Activated T-helper 1 cell treated with Interleukin-2 at 50 U/mL for 16 hours (primary cell): Measurements from ENCODE around the gene GRM8.
"Not testable (repeated sequence)": the region's sequence is repeated elsewhere in the genome, so short reads cannot be mapped to it uniquely, and the experiment has no call there.

Source experiments
- DNase-seq: peaks from one replicate; pipeline ENCODE4 v3.0.0-alpha.2; 2020; ENCODE audit warnings: low read depth

GRM8 gene

DNA sequence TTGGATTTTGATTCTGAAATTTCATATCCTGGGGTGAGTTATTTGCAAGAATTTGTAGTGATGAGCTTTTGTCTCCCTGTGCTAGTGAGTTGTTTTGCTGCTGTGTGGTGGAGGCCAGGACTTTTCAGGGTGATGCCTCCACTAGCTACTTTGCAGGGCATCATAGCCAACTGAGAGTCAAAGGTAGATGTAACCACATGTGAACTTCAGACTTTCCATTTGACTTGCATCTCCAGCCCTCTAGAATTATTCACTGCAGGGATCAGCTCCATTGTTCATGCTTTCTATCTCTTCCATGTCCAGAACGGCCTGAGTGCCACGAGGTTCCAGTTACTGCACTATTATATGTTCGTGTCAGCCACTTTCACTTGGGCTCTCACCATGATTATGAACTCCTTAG lies 534.3 kb downstream of the GRM8 start:
- no peak for DNase-seq

DNA sequence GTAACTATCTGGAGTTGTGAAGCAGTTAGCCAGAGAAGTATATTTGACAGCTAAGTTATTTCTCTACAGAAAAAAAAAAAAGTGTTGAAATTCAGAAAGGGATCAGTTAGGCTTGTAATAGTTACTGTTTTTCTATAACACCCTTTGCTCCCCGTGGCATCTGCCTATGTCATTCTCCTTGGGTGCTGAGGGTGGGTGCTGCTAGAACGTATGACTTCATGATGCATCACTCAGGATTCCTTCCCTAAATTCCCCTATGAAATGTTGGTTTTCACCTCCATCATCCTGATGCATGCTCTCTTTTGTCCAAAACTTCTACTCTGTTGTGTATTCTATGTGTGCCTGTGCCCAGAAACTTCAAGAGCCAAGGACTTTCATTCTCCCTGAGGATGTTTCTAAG lies 536.4 kb downstream of the GRM8 start:
- no peak for DNase-seq

DNA sequence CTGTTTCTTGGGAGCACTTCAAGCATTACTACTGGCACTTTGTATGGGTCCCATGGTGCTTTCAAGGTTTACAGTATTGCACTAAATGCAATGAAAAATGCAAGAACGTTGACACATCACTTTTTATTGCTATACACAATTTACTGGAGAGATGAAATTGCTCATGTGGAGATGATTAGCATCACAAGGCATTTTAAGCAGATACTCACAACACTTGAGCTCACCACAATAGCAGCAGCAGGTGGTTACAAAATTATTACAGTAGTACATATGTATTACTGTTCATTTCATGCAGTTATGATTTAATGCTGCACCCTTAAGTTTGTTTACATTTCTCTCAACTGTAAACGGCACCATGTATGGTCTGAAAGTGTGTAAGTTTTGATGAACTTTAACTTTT lies 537.7 kb downstream of the GRM8 start:
- DNase-seq, result no peak

DNA sequence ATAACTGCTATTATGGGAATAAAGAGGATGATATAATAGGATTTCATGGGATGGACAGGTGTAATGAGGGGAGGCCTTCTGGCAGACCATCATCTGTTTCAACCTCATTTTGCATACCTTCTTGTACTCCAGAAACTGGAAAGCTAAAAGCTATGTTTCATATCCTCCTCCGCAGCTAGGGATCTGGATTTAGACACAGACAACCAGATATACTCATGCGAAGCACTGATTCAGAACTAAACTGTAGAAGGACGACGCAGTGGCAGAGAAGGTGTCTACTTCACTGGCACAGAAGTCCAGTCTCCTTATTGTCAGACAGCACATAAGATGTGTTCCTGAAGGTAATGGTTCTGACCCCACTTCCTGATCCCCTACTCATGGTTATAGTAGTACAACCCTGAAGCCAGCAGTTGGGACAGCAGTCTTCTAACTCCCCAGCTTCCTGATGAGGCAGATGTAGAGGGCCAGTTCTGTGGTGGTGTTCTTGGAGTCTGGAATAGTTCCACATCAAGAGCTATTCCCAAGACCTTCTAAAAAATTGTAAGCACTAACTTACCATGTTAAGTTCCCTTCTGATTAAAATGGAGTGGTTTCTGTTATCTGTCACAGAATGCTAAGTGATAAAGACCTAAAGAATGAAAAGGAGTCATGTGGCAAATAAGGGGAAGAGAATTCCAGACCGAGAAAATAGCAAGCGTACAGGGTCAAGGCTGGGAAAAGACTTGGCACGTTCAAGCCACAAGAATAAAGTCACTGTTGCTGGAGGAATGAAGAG lies 550.3 kb downstream of the GRM8 start:
- no peak for DNase-seq

DNA sequence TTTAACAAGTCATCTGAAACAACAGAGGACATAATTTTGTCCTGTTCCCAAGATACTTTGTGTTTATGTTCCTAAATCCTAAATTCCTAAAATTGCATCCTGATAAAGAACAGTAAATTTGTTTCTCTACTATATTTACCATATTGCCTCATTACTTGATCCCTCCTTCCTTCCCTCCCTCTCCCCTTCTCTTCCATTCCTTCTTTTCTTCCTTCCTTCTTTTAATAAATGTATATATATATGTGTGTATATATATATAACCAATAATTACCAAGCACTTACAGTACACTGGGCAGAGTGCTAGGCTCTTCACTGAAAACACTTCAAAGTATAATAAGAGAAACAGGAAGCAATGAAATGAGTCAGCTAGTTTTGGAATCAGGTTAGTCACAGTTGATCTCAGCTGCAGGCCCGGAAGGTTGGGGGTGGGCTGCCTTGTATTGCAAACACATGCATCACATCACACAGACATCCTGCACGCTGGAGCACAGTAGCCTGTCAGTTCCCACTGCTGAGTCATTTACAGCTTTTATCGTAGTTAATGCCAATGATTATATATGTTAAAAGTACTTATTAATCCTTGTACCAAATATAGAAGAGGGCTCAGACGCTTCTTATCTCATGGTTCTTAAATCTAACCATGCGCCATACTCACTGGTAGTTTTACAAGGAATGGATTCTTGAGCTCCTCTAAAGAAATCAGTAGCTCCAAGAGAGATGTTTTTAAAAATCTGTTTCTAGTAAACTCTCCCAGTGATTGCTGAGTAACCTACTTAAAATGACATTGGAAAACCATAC lies 551.7 kb downstream of the GRM8 start:
- DNase-seq, result no peak

DNA sequence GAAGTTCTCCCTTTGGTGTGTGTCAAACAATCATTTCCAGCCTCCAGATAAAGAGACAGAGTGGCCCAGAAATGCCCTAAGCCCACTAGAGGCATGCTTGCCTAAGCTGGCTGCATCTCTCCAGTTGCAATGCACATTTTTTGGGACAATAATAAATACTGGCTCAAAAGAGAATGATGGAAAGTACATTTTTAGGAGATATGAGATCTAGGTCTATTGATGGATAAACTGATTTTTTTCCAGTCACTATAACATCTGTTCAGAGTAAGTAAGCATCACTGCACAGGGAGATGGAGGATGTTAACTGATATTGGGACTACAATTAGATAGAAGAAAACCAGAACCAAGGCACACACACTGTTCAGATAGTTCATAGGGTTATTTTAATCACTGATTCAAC lies 553.0 kb downstream of the GRM8 start:
- DNase-seq, result no peak

DNA sequence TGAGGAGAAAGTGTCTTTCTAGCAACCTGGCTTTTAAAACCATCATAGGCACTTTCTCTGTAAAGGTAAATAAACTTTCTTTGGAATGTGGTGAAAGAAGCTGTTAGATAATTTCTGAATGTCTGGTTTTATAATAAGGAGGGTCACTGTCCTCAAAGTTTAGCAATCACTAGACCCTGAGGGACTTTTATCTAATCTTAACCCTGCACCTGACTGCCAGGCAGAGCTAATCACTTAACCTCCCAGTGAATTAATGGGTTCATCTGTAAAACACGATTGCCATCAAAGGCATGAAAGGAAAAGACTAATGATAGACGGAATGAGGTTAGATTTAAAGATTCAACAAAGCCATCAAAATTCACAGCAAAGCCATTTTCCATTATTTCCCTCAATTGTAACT lies 553.8 kb downstream of the GRM8 start:
- DNase-seq, result no peak

DNA sequence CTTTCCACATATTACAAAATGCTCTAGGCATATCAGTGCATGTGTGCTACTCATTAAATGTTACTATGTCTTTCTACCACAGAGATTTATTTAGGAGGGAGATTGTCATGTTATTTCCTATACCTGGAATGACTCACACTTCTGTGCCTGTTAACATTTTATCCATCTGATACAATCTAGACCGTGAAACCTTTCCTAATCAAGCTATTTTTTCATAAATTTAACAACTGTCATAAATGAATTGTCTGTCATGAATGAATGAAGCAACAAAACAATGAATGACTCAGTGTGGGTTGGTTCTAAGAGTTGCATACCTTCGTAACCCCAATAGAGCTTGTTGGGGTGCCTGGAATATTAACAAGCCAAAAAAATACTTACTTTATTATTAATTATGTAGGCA lies 554.3 kb downstream of the GRM8 start:
- DNase-seq, result no peak

DNA sequence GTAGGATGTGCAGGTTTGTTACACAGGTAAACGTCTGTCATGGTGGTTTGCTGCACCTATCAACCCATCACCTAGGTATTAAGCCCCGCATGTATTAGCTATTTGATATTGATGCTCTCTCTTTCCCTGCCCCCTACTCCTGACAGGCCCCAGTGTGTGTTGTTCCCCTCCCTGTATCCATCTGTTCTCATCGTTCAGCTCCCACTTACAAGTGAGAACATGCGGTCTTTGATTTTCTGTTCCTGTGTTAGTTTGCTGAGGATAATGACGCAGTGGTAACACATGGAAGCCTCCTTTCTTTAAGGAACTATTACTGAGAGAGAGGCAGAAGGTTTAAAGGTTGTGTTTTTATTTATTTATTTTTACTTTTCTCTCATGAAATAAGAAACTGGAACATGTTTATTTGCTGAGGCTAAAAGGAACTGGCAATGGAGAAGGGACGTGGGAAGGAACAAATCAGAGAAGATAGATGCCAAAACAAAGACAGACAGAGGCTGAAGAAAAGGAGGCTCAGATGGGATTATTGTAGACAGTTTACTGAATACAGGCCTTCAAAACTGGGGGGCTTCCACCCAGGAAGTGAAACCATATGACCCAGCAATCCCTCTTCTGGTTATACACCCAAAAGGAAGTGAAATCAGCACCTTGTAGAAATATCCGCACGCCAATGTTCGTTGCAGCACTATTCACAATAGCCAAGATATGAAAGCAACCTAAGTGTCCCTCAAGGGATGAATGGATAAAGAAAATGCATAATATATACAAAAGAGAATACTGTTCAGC lies 556.3 kb downstream of the GRM8 start:
- no peak for DNase-seq

DNA sequence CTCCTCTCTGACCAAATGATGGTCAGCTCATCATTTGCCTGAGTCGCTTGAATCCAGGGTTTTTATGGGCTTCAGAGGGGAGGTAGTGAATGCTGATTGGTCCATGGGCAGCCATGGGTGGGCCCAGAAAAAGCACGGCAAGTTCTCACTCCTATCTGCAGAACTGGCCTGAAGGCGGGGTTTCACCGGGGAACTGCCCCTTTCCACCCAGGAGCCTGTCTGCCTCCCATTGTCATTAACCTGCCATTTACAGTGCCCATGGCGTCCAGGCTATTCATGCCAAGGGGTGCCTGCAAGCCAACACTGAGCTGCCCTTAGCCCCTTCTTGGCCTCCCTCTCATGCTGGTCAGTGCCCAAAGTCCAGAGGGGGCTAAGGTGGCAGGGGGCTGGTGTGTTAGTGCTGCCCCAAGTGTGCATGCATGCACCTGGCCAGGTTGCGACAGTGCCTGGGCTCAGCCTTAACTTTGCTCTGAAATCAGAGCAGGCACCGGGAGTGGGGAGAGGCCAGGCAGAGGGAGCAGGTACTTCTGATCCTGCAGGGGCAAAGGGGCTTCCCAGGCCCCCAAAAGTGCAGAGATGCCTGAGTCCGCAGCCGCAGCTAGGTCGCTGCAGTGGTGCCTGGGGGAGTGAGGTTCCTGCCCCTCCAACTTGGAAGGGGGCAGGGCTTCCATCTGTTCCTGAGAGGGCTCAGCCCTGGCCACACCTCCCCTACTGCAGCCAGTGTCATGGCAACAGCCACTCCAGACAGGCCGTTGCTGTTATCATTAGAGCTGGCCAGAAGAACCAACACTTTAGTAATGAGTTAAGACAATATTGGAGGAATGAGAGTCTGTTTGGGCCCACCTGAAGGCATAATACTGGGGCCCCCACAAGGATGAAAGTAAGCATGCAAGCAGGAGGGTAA lies 561.6 kb downstream of the GRM8 start:
- no peak for DNase-seq

DNA sequence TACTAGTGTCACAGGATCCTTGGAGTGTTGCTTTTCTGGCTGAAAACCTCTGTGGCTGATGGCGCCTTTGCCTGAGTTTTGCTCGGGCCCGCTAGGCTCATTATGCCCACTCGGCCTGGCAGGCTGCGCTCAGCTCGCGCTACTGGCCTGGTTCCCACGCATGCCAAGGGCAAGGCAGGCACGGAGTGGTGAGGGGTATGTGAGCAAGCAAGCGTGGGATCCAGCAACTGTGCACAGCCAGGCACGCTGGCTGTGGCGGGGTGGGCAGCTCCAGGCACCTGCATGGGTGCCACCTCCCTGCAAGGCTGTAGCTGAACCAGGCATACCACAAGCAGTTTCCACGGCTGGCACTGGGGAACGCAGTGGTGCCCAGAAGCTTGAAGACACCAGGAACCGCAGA lies 562.6 kb downstream of the GRM8 start:
- no peak for DNase-seq

DNA sequence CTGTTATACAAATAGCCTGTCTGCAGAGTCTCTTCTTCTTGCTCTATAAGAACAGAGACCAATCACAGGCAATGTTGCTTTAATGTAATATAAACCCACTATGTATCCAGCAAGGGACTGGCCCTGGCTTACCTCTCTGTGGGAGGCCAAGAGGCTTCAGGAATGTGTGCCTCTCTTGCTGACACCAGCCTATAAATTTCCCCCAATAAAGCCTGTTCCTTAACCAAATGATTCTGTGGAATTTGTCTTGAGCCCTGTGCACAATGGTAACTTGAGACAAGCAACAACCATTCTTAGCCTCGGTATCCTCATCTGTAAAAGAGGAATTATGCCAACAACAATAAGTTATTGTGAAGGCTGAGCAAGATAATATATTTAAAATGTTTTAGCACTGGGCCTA lies 563.7 kb downstream of the GRM8 start:
- DNase-seq, result no peak

DNA sequence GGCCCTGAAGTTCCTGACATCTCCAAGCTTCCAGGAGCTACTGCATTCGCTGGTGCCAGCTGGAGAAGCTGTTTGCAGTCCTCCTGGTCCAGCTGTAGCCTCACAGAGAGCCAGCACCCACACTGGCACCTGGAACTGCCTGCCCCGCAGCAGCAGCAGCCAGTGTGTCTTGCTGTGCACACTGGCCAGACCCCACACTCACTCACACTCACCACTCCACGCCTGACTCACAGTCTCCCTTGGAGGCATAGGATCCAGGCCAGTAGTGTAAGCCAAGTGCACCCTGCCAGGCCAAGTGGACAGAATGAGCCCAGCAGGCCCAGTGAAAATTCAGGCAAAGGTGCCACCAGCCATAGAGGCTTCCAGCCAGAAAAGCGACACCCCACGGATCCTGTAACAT lies 566.3 kb downstream of the GRM8 start:
- no peak for DNase-seq

DNA sequence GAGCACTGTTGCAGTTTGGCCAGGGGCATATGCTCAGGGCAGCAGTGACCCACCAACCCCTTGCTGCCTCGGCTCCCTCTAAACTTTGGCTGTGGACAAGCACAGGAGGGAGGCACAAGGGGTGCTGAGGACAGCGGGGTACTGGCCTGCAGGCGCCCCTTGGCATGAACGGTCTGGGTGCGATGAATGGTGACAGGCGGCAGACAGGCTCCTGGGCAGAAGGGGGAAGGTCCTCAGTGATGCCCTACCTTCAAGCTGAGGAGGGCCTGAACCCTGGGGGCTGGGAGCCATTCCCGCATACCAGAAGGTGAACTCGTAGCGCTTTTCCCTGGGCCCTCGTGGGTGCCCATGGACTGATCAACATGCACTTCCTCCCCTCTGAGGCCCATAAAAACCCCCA lies 567.1 kb downstream of the GRM8 start:
- DNase-seq, result no peak

DNA sequence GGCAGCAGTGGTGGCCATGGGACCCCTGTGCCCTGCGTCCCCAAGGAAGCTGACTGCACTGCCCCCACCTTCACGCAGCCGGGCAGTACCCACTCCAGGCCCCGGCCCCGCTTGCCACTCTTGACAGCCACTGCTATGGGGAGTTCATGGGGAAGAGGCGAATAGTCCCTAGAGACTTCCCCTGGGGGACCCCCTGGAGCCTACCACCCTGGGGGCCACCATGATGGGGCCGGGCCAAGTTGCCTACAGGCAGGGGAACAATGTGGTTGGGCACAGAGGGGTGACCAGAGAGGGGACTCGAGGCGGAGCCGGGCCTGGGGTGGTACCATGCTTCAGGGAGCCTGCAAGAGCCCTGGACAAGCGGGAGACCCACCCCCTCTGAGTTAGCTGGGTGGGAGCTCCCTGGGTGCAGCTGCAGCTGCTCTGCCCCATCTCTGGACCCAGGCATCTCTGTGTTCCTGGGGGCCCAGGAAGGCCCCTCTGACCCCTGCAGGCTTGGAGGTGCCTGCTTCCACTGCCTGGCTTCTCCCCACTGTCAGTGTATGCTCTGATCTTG lies 567.6 kb downstream of the GRM8 start:
- no peak for DNase-seq

DNA sequence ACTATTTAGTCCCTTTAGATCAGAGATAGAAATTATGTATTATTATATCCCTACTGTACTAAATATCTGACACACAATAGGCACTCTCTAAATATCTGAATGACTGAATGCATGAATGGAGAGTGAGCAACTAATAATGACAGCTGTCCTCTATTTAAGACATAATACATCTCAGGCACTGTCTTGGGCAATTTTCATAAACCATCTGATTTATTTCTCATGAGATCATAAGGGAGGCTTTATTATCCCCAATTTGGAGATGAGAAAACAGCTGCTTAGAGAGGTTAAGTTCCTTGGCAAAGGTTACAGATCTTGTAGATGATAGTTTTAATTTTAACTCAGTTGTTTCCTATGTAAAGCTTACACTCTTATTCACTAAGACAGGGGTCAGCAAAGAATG lies 570.6 kb downstream of the GRM8 start:
- no peak for DNase-seq

DNA sequence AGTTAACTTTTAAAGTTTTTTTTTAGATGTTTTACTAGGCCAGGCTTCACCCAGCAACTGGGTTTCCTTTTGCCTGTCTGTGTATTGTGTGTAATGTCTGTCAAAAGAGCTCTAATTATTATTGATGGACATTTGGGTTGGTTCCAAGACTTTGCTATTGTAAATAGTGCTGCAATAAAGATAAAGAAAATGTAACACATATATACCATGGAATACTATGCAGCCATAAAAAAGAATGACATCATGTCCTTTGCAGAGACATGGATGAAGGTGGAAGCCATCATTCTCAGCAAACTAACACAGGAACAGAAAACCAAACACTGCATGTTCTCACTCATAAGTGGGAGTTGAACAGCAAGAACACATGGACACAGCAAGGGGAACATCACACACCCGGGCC lies 584.0 kb downstream of the GRM8 start:
- DNase-seq, result not testable (repeated sequence)

DNA sequence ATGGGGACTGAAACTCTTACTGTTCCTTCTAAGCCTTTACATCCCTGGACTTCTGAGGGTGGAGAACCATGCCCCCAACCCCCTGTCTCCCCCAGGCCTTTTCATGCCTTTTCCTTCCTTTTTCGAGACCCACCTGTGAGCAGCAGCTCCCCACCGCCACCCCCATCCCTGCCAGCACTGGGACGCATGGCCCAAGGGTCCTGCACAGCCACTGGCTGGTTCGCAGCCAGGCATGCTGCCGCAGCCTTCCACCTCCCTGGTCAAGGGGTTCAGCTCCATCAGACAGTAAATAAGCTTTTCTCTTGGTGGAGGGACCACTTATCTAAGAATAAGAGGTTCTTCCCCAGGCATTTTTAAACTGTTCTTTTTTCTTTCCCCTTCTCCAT lies 584.4 kb downstream of the GRM8 start:
- DNase-seq, result no peak

DNA sequence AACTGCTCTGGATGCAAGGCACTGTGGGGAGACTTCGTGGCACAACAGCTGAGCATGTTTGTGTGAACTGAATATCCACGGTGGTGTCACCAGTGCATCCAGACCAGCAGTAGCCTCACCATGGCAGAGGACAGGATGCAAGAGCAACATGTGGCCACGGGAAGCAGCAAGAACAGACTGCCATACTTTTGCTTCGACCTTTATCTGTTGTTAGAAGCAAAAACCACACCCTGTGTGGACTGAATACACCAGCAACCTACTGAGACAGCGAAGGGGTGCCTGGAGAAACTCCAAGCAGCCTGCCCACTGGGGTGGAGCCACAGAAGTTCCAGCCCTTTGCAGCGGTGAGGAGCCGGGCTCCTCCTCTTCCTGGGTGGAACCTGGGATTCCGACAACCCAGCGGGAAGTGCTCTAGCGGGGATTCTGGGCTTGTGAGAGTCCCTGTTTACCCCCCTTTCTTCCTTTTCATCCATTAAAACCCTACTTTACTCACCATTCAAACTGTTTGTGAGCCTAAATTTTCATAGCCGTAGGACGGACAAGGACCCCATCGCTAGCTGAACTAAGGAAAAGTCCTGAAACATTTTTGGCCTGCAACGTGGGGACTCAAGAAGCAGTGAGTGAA lies 584.9 kb downstream of the GRM8 start:
- DNase-seq, result no peak

DNA sequence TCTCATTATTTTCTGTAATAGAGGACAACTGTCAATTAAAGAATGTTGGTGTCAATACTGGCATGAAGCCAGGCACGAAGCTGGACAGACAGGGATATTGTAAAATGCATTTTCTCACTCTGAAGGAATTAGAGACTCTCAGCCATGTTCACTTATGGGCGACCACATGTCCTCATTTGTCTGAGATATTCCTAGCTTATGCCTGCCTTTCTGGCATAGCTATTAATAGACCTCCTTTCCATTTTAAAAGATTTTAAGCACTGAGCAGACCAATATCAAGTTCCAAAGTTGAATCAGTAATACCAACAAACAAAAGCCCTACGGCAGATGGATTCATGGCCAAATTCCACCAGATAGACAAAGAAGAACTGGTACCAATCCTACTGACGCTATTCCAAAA lies 589.9 kb downstream of the GRM8 start:
- DNase-seq, result no peak

DNA sequence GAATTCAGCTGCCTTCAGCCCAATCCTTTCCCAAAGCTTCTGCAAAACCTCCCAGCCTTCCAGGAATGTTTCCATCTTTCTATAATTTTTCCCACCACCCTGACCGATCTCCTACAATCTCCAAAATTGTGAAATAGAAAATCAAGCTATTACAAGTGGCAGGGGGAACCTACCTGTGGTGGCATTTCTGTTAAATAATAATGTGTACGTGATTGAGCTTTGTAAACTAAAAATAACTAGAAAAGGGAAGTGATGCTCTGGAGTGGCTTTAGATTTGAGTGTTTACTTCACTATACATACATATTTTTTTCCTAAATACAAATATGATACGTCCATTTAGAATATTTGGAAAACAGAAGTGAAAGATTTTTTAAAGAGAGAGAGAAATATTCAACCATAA lies 593.6 kb downstream of the GRM8 start:
- DNase-seq, result no peak
